HG03432 (cell line): ENCODE measurements around the gene LILRA1.
"Not testable (repeated sequence)": the region's sequence is repeated elsewhere in the genome, so short reads cannot be mapped to it uniquely, and the experiment has no call there.

Experiments used
- ATAC-seq: cut with Tn5 transposase; IDR thresholded peaks from one replicate; pipeline ENCODE4 v1.9.1; 2021; ENCODE audit warnings: mild to moderate bottlenecking, moderate library complexity; ENCODE audit not compliant: unreplicated experiment

Gene LILRA1

DNA sequence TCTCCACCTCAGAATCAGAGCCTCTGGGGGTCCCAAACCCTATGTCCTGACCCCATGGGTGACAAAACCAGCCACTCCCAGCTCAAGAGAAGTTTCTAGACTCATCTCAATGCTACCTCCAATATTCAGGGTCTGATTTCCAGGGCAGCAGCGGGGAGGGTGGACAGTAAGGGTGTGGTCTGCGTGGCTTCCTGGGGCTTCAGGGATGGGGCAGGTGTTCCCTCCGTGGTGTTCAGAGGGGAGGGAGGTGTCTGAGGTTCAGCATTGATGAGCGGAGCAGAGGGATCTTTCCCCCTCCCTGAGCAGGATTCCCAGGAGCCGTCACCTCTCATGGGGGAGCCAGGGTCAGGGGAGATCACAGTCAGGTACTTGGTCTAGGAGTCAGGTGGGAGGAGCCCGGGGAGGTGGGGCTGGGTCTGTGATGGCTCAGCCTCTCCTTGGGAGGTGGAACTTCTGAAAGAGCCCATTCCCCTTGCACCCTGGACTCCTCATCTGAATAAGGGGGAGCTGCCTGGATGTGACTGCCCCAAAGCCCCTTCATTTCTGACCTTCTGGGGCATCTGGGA is 16.9 kb upstream of the LILRA1 start:
- no peak for ATAC-seq

GRCh38 chr19:54577334-54577733 is 16.1 kb upstream of the LILRA1 start:
- no peak for ATAC-seq

DNA sequence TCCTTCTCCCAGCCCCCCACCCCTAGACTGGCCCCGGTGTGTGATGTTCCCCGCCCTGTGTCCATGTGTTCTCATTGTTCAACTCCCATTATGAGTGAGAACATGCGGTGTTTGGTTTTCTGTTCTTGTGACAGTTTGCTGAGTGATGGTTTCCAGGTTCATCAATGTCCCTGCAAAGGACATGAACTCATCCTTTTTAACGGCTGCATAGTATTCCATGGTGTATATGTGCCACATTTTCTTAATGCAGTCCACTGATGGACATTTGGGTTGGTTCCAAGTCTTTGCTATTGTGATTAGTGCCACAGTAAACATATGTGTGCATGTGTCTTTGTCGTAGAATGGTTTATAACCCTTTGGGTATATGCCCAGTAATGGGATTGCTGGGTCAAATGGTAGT is 15.2 kb upstream of the LILRA1 start:
- not testable (repeated sequence) for ATAC-seq

DNA sequence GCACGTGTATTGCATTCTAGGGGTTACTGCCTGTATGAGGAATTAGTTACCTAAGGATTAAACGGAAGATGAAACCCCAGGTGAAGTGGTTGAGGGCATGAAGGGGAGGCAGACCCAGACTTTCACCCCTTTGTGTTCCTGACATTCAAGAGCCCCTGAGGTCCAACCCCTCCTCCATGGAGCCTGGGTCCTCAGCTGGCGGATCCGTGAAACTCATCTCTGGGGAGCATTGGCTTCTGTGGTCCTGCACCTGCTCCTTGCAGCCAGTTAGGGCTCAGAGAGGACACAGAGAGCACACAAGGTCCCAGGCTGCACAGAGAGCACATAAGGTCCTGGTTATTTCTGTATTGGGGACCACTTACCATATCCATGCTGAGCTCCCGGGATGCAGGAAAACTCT is 7.0 kb upstream of the LILRA1 start:
- ATAC-seq = no peak

GRCh38 chr19:54587026-54587425 is 6.4 kb upstream of the LILRA1 start:
- ATAC-seq = no peak

DNA sequence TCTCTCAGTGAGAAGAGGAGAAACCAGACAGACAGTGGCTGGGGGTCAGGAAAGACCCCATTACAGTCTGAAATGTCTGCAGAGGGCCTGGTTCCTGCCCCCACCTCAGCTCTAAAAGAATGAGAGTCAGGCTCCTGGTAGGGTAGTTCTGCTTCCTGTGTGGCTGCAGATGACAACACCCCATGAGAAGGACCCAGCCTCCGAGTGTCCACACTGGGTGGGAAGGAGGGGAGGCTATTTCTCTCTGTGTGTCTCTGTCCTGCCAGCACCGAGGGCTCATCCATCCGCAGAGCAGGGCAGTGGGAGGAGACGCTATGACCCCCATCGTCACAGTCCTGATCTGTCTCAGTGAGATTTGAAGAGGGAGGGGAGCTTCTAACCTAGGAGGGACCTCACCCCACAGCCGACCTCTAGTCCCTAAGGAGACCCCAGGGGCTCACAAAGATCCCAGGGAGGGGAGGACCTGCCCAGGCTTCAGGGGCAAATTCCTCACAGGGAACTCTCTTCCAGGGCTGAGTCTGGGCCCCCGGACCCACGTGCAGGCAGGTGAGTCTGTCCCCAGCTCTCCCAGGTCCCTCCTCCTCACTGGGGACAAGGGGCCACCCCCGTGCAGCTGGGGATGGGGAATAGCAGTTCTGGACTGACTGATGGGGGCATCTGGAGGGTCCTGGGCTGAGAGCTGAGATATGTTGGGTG is 647 bp downstream of the LILRA1 start:
- ATAC-seq = not testable (repeated sequence)

GRCh38 chr19:54594737-54595136 is 1.3 kb downstream of the LILRA1 start:
- ATAC-seq = no peak

GRCh38 chr19:54595680-54596436 is 2.4 kb downstream of the LILRA1 start:
- ATAC-seq = not testable (repeated sequence)

DNA sequence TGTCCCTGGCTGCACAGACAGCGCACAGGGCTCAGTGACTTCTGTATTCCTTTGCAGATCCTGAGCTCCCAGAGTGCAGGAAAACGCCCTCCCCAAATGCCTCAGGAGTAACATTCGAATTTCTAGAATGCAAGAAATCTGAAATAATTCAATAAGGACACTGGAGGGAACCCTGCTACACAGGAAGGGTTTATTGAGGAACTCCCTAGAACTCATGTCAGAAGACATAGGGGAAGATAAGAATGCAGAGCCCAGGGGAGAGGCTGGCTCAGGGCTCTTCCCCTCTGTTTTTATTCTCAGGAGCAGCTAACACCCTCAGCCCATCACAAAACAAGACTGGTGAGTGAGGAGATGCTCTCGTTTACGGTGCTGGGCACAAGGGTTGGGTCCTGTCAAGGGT is 6.8 kb downstream of the LILRA1 start:
- ATAC-seq = no peak

DNA sequence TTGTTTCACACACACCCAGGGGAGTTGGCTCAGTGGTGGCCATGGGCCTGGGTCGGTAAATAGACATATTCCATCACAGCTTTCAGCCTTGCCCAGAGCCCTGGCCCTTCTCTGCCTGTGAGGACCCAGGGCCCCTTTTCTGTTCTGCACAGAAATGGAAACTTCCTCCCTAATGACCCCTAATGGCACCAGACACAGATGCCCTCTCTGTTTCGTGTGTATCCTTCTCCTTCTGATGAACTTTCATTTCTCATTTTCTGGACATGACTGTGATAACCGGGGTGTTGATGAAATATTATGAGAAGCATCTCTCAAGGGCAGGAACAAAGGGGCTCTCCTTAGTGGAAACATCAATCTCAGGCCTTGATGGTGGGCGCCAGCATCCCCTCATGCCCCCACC is 12.8 kb downstream of the LILRA1 start:
- ATAC-seq = no peak

- peak; percentile 60 for ATAC-seq
Observed at GRCh38 chr19:54606891-54607784, 13.7 kb downstream of the LILRA1 start.

- no peak for ATAC-seq
Observed at GRCh38 chr19:54607785-54608150, 14.3 kb downstream of the LILRA1 start.

DNA sequence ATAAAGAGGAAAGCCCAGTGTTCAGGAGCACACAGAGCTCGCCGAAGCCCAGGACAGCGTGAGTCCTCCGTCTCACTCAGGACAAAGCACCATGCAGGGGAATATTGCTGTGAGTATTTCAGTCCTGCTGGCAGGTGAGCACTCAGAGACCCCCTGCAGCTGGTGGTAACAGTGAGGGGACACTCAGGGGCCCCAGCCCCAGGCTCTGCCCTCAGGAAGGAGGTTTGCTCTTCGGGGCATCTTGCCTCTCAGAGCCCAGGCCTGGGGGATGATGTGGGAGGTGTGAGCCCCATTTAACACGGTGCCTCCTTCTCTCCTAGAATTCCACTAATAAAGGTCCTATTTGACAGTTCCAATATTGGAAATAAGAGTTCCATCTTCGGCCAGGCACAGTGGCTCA is 14.8 kb downstream of the LILRA1 start:
- ATAC-seq = no peak

GRCh38 chr19:54608792-54609191 is 15.4 kb downstream of the LILRA1 start:
- no peak for ATAC-seq

GRCh38 chr19:54609356-54609791 is 15.9 kb downstream of the LILRA1 start:
- no peak for ATAC-seq

- no peak for ATAC-seq
Observed at GRCh38 chr19:54612428-54612827, 19.0 kb downstream of the LILRA1 start.

GRCh38 chr19:54614726-54615125 is 21.3 kb downstream of the LILRA1 start:
- ATAC-seq = no peak

GRCh38 chr19:54616057-54616456 is 22.6 kb downstream of the LILRA1 start:
- ATAC-seq = peak; percentile 38

DNA sequence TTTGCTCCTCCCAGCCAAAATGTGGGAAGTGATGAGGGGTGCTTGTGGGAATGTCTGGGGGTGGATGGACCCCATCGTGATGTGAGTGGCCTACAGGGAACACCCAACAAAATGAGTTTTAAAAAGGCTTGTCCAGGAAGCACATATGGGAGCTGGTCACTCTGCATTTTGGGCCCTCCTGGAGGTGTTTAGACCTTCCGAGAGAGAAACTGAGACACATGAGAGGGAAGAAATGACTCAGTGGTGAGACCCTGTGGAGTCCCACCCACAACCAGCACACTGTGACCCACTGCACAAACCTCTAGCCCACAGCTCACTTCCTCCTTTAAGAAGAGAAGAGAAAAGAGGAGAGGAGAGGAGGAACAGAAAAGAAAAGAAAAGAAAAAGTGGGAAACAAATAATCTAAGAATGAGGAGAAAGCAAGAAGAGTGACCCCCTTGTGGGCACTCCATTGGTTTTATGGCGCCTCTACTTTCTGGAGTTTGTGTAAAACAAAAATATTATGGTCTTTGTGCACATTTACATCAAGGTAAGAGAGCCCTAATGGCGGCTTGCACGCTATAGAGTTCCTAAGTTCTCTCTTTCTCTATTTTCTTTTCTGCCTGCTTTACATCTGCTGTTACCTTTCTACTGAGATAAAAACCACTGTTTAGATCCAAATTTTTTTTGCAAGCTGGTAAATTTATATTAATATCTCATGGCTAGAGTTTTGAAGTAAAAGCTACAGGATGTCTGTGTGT is 23.6 kb downstream of the LILRA1 start:
- peak; percentile 80 for ATAC-seq

GRCh38 chr19:54620464-54620863 is 27.0 kb downstream of the LILRA1 start:
- ATAC-seq = no peak
